ENCODE results near the gene WDR37.
"Not testable (repeated sequence)": the region's sequence is repeated elsewhere in the genome, so short reads cannot be mapped to it uniquely, and the experiment has no call there.

Gene WDR37

GRCh38 chr10:1153251-1153763, 97.1 kb downstream of the WDR37 start:
- no peak for DNase-seq (ENCODE audit: low read depth)

GRCh38 chr10:1153805-1154351, 97.7 kb downstream of the WDR37 start:
- DNase-seq (ENCODE audit: low read depth): no peak

- DNase-seq (ENCODE audit: low read depth): no peak
Measured at GRCh38 chr10:1154531-1155295, 98.5 kb downstream of the WDR37 start.

- no peak for DNase-seq (ENCODE audit: low read depth)
Measured at GRCh38 chr10:1155791-1156615, 99.8 kb downstream of the WDR37 start.

- DNase-seq (ENCODE audit: low read depth): no peak
Measured at GRCh38 chr10:1156616-1156886, 100.4 kb downstream of the WDR37 start.

- no peak for DNase-seq (ENCODE audit: low read depth)
Measured at GRCh38 chr10:1156921-1157614, 100.9 kb downstream of the WDR37 start.

GRCh38 chr10:1157615-1157933, 101.4 kb downstream of the WDR37 start:
- DNase-seq (ENCODE audit: low read depth): no peak

- DNase-seq (ENCODE audit: low read depth): no peak
Measured at GRCh38 chr10:1158066-1158465, 101.9 kb downstream of the WDR37 start.

- DNase-seq (ENCODE audit: low read depth): not testable (repeated sequence)
Measured at GRCh38 chr10:1158536-1158935, 102.4 kb downstream of the WDR37 start.

GRCh38 chr10:1159131-1160061, 103.2 kb downstream of the WDR37 start:
- no peak for DNase-seq (ENCODE audit: low read depth)

- no peak for DNase-seq (ENCODE audit: low read depth)
Measured at GRCh38 chr10:1160561-1161314, 104.6 kb downstream of the WDR37 start.

- DNase-seq (ENCODE audit: low read depth): not testable (repeated sequence)
Measured at GRCh38 chr10:1161315-1161673, 105.1 kb downstream of the WDR37 start.

- no peak for DNase-seq (ENCODE audit: low read depth)
Measured at GRCh38 chr10:1162481-1163203, 106.5 kb downstream of the WDR37 start.

GRCh38 chr10:1163204-1163660, 107.0 kb downstream of the WDR37 start:
- no peak for DNase-seq (ENCODE audit: low read depth)

- no peak for DNase-seq (ENCODE audit: low read depth)
Measured at GRCh38 chr10:1163831-1164230, 107.6 kb downstream of the WDR37 start.

GRCh38 chr10:1166101-1166827, 110.1 kb downstream of the WDR37 start:
- DNase-seq (ENCODE audit: low read depth): no peak

GRCh38 chr10:1166828-1167275, 110.7 kb downstream of the WDR37 start:
- DNase-seq (ENCODE audit: low read depth): no peak

GRCh38 chr10:1168763-1169162, 112.6 kb downstream of the WDR37 start:
- DNase-seq (ENCODE audit: low read depth): no peak

- DNase-seq (ENCODE audit: low read depth): no peak
Measured at GRCh38 chr10:1169186-1169885, 113.2 kb downstream of the WDR37 start.
